IPS-20b (cell line): ENCODE measurements around the gene ANKRD66.

Experiments
- H3K27ac ChIP-seq: one replicate; pipeline ENCODE4 v1.5.1; 2013; ENCODE audit warnings: low read length
- H3K27me3 ChIP-seq: 2 replicates; pipeline ENCODE4 v1.6.1; 2013; ENCODE audit warnings: mild to moderate bottlenecking, low read length, inconsistent platforms; ENCODE audit not compliant: insufficient read depth
- H3K36me3 ChIP-seq: 2 replicates; pipeline ENCODE4 v1.6.1; 2013; ENCODE audit warnings: low read depth, mild to moderate bottlenecking, inconsistent platforms, low read length, moderate library complexity; ENCODE audit not compliant: insufficient read depth
- H3K4me1 ChIP-seq: 2 replicates; pipeline ENCODE4 v1.6.1; 2013; ENCODE audit warnings: mild to moderate bottlenecking, control low read depth, inconsistent platforms, low read length, moderate library complexity; ENCODE audit not compliant: insufficient read depth
- H3K4me3 ChIP-seq: 2 replicates; pipeline ENCODE4 v1.5.1; 2013; ENCODE audit warnings: mild to moderate bottlenecking, low read length, inconsistent platforms
- H3K9ac ChIP-seq: 2 replicates; pipeline ENCODE4 v1.6.1; 2013; ENCODE audit warnings: low read depth, mild to moderate bottlenecking, inconsistent platforms, low read length, moderate library complexity
- H3K9me3 ChIP-seq: 2 replicates; pipeline ENCODE4 v1.6.1; 2013; ENCODE audit warnings: mild to moderate bottlenecking, low read depth, low read length, inconsistent platforms; ENCODE audit not compliant: insufficient read depth

Gene ANKRD66

GRCh38 chr6:46776070-46776712 lies 29.5 kb downstream of the ANKRD66 start:
- no peaks in the 10 kb centered on the region for H3K4me1 ChIP-seq
- H3K36me3 ChIP-seq = no peaks in the 10 kb centered on the region
- no peak overlapping the region for H3K27ac ChIP-seq
- H3K9ac ChIP-seq = no peak overlapping the region
- no peaks in the 10 kb centered on the region for H3K9me3 ChIP-seq
- H3K4me3 ChIP-seq = no peak overlapping the region
- no peaks in the 10 kb centered on the region for H3K27me3 ChIP-seq

GRCh38 chr6:46777476-46778346 lies 31.0 kb downstream of the ANKRD66 start:
- H3K36me3 ChIP-seq = no peaks in the 10 kb centered on the region
- no peak overlapping the region for H3K4me3 ChIP-seq
- H3K27me3 ChIP-seq = no peaks in the 10 kb centered on the region
- no peaks in the 10 kb centered on the region for H3K4me1 ChIP-seq
- H3K9me3 ChIP-seq = no peaks in the 10 kb centered on the region
- H3K9ac ChIP-seq = no peak overlapping the region
- no peak overlapping the region for H3K27ac ChIP-seq

- no peak overlapping the region for H3K4me3 ChIP-seq
These were observed 35.0 kb downstream of the ANKRD66 start for GRCh38 chr6:46781478-46782378.

GRCh38 chr6:46784535-46784934 lies 37.8 kb downstream of the ANKRD66 start:
- Histone ChIP-seq H3K9me3 (no peaks in the 10 kb centered on the region), H3K4me1 (no peaks in the 10 kb centered on the region), H3K27ac (no peak overlapping the region), H3K36me3 (no peaks in the 10 kb centered on the region), H3K27me3 (no peaks in the 10 kb centered on the region), H3K4me3 (no peak overlapping the region), H3K9ac (no peak overlapping the region)

More at GRCh38 chr6:46781478-46782378, 35.0 kb downstream of the ANKRD66 start:
- no peaks in the 10 kb centered on the region for H3K27me3 ChIP-seq
- H3K27ac ChIP-seq = no peak overlapping the region
- H3K9me3 ChIP-seq = no peaks in the 10 kb centered on the region
- no peak overlapping the region for H3K9ac ChIP-seq
- H3K4me1 ChIP-seq = no peaks in the 10 kb centered on the region
- no peaks in the 10 kb centered on the region for H3K36me3 ChIP-seq

GRCh38 chr6:46787871-46788540 lies 41.3 kb downstream of the ANKRD66 start:
- H3K4me3 ChIP-seq = no peak overlapping the region
- no peaks in the 10 kb centered on the region for H3K4me1 ChIP-seq
- no peak overlapping the region for H3K9ac ChIP-seq
- no peaks in the 10 kb centered on the region for H3K9me3 ChIP-seq
- no peaks in the 10 kb centered on the region for H3K27me3 ChIP-seq
- H3K27ac ChIP-seq = no peak overlapping the region
- H3K36me3 ChIP-seq = no peaks in the 10 kb centered on the region

GRCh38 chr6:46788791-46789190 lies 42.1 kb downstream of the ANKRD66 start:
- Histone ChIP-seq H3K4me1 (no peaks in the 10 kb centered on the region), H3K27ac (no peak overlapping the region), H3K4me3 (no peak overlapping the region), H3K9me3 (no peaks in the 10 kb centered on the region), H3K36me3 (no peaks in the 10 kb centered on the region), H3K27me3 (no peaks in the 10 kb centered on the region), H3K9ac (no peak overlapping the region)

GRCh38 chr6:46789434-46790354 lies 43.0 kb downstream of the ANKRD66 start:
- no peak overlapping the region for H3K9ac ChIP-seq
- H3K27ac ChIP-seq = no peak overlapping the region
- no peaks in the 10 kb centered on the region for H3K36me3 ChIP-seq
- H3K4me3 ChIP-seq = no peak overlapping the region
- H3K27me3 ChIP-seq = no peaks in the 10 kb centered on the region
- no peaks in the 10 kb centered on the region for H3K9me3 ChIP-seq
- no peaks in the 10 kb centered on the region for H3K4me1 ChIP-seq

- Histone ChIP-seq H3K27me3 (no peaks in the 10 kb centered on the region), H3K9ac (no peak overlapping the region), H3K9me3 (no peaks in the 10 kb centered on the region), H3K27ac (no peak overlapping the region), H3K4me3 (no peak overlapping the region), H3K4me1 (no peaks in the 10 kb centered on the region), H3K36me3 (no peaks in the 10 kb centered on the region)
These were observed 43.7 kb downstream of the ANKRD66 start for GRCh38 chr6:46790355-46790874.

GRCh38 chr6:46792635-46793034 lies 45.9 kb downstream of the ANKRD66 start:
- no peaks in the 10 kb centered on the region for H3K9me3 ChIP-seq
- no peak overlapping the region for H3K4me3 ChIP-seq

GRCh38 chr6:46793138-46793537 lies 46.4 kb downstream of the ANKRD66 start, which contains the start of gene MEP1A:
TSS of gene MEP1A (plus strand) at chr6:46793389. CDS start at chr6:46793399, 10 bp downstream.
- no peak within 1 kb of the TSS for H3K9ac ChIP-seq

More at GRCh38 chr6:46792635-46793034, 45.9 kb downstream of the ANKRD66 start:
- Histone ChIP-seq H3K27me3 (no peaks in the 10 kb centered on the region), H3K36me3 (no peaks in the 10 kb centered on the region), H3K27ac (no peak overlapping the region), H3K9ac (no peak overlapping the region), H3K4me1 (no peaks in the 10 kb centered on the region)

More at GRCh38 chr6:46793138-46793537, 46.4 kb downstream of the ANKRD66 start, which contains the start of gene MEP1A:
- no peaks in the 10 kb centered on the region for H3K9me3 ChIP-seq
- no peaks in the 10 kb centered on the region for H3K36me3 ChIP-seq
- H3K27me3 ChIP-seq = no peaks in the 10 kb centered on the region
- no peaks in the 10 kb centered on the region for H3K4me1 ChIP-seq
- H3K27ac ChIP-seq = no peak within 1 kb of the TSS
- no peak within 1 kb of the TSS for H3K4me3 ChIP-seq
